T1000 (cell line): Measurements from ENCODE around the gene RNF169.
"Not testable (repeated sequence)": the region's sequence is repeated elsewhere in the genome, so short reads cannot be mapped to it uniquely, and the experiment has no call there.

Source experiments
- DNase-seq: peaks from one replicate; lab custom pipeline; 2025; ENCODE audit warnings: mixed read lengths; lab: John Stamatoyannopoulos, UW

The RNF169 gene

GRCh38 chr11:74726547-74727182 lies 22.0 kb upstream of the RNF169 start:
- DNase-seq: peak; percentile 31

GRCh38 chr11:74729397-74729796 lies 19.3 kb upstream of the RNF169 start:
- no peak for DNase-seq

- DNase-seq: no peak
Measured at GRCh38 chr11:74730571-74731260, 17.9 kb upstream of the RNF169 start.

GRCh38 chr11:74731301-74732094 lies 17.2 kb upstream of the RNF169 start, which contains the start of gene CHRDL2:
Gene CHRDL2 (minus strand): TSS chr11:74731426. CDS start chr11:74730888, 538 bp downstream.
- no peak for DNase-seq

GRCh38 chr11:74734559-74734925 lies 14.1 kb upstream of the RNF169 start:
- no peak for DNase-seq

GRCh38 chr11:74735365-74735928 lies 13.2 kb upstream of the RNF169 start:
- DNase-seq: no peak

- DNase-seq: no peak
Measured at GRCh38 chr11:74736031-74736430, 12.6 kb upstream of the RNF169 start.

GRCh38 chr11:74739546-74740270 lies 8.9 kb upstream of the RNF169 start:
- peak; percentile 38 for DNase-seq

- DNase-seq: no peak
Measured at GRCh38 chr11:74742070-74742469, 6.6 kb upstream of the RNF169 start.

GRCh38 chr11:74743640-74744039 lies 5.0 kb upstream of the RNF169 start:
- DNase-seq: no peak

GRCh38 chr11:74744277-74744676 lies 4.4 kb upstream of the RNF169 start:
- no peak for DNase-seq

GRCh38 chr11:74746868-74747267 lies 1.8 kb upstream of the RNF169 start:
- DNase-seq: no peak

- DNase-seq: peak; percentile 47
Measured at GRCh38 chr11:74749127-74749964, 697 bp downstream of the RNF169 start.

- DNase-seq: no peak
Measured at GRCh38 chr11:74749965-74750296, 1.3 kb downstream of the RNF169 start.

- DNase-seq: not testable (repeated sequence)
Measured at GRCh38 chr11:74750598-74750997, 1.9 kb downstream of the RNF169 start.

- no peak for DNase-seq
Measured at GRCh38 chr11:74751303-74751702, 2.7 kb downstream of the RNF169 start.

- peak; percentile 17 for DNase-seq
Measured at GRCh38 chr11:74754507-74755252, 6.0 kb downstream of the RNF169 start.

GRCh38 chr11:74755395-74755995 lies 6.8 kb downstream of the RNF169 start:
- DNase-seq: no peak

GRCh38 chr11:74756571-74756970 lies 7.9 kb downstream of the RNF169 start:
- DNase-seq: no peak

GRCh38 chr11:74766905-74767304 lies 18.3 kb downstream of the RNF169 start:
- DNase-seq: no peak
